Osteocyte (in vitro differentiated cells): ENCODE results near the gene SPSB1. TPM values are rescaled to one million over a fixed set of nuclear protein-coding genes. Genes with fewer than 3 reads are reported as not detected.

Experiments used
- DNase-seq: peaks from one replicate; pipeline ENCODE4 v3.0.0; 2021; ENCODE audit warnings: mixed read lengths; ENCODE audit not compliant: unreplicated experiment; ENCODE audit errors: extremely low spot score
- H3K27ac Mint-ChIP-seq: one replicate; pipeline ENCODE4 v1.8.0; 2021; ENCODE audit warnings: mild to moderate bottlenecking, mixed read lengths; ENCODE audit not compliant: unreplicated experiment
- H3K27me3 Mint-ChIP-seq: one replicate; pipeline ENCODE4 v1.8.0; 2021; ENCODE audit warnings: mixed read lengths; ENCODE audit not compliant: unreplicated experiment
- H3K36me3 Mint-ChIP-seq: one replicate; pipeline ENCODE4 v1.8.0; 2021; ENCODE audit warnings: mixed read lengths; ENCODE audit not compliant: unreplicated experiment
- H3K4me1 Mint-ChIP-seq: one replicate; pipeline ENCODE4 v1.8.0; 2021; ENCODE audit warnings: mixed read lengths; ENCODE audit not compliant: unreplicated experiment
- H3K4me3 Mint-ChIP-seq: one replicate; pipeline ENCODE4 v1.8.0; 2021; ENCODE audit warnings: mild to moderate bottlenecking, moderate library complexity, mixed read lengths; ENCODE audit not compliant: unreplicated experiment
- H3K9me3 Mint-ChIP-seq: one replicate; pipeline ENCODE4 v1.8.0; 2021; ENCODE audit warnings: mixed read lengths; ENCODE audit not compliant: unreplicated experiment
- total RNA-seq: library from RNA; stranded (reverse); gene quantifications from 2 replicates; pipeline ENCODE4 v1.2.1, GENCODE V29; 2021
- TF ChIP-seq, protein P1 (sequence below): fragments of 200-600 bp; sonication (generic); IDR thresholded peaks from 2 replicates; pipeline ENCODE4 v1.5.0; 2021; ENCODE audit warnings: antibody characterized with exemption, mild to moderate bottlenecking, moderate library complexity

SPSB1 gene
- total RNA-seq, 1 donor from 2014 or later, result 52.8 TPM

DNA sequence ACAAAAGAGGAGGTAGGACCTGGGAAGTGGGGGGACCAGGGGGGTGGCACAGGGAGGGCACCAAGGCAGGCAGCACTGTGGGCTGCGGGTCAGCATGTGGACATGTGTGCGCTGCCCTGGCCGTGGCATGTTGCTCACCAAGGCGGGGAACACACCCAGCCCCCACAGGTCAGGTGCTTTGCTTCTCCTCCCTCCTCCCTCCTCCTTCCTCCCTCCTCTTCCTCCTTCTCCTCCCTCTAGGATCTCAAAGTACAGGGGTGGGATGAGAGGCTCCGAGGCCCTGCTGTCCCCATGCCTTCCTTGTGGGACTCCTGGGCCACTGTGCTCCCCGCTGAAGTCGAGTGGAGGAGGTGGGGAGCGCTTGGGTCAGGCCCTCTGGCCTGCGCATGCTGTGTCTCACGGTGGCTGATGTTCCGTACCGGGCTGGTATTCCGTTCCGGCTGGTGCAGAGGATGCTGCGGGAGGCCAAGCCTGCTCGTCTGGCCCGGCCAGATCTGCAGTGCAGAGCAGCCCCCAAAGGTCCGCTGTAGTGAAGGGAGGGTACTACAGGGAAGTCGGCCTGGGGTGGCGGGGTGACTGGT lies 26.6 kb downstream of the SPSB1 start:
- DNase-seq, result no peak
- Mint-ChIP-seq H3K4me1 (peaks cover 71% of the 10 kb centered on the region), H3K27me3 (no peaks in the 10 kb centered on the region), H3K9me3 (no peaks in the 10 kb centered on the region), H3K27ac (peak overlapping the region; percentile 14), H3K4me3 (no peak overlapping the region), H3K36me3 (peaks cover 5% of the 10 kb centered on the region)
- TF ChIP-seq, protein P1, sequence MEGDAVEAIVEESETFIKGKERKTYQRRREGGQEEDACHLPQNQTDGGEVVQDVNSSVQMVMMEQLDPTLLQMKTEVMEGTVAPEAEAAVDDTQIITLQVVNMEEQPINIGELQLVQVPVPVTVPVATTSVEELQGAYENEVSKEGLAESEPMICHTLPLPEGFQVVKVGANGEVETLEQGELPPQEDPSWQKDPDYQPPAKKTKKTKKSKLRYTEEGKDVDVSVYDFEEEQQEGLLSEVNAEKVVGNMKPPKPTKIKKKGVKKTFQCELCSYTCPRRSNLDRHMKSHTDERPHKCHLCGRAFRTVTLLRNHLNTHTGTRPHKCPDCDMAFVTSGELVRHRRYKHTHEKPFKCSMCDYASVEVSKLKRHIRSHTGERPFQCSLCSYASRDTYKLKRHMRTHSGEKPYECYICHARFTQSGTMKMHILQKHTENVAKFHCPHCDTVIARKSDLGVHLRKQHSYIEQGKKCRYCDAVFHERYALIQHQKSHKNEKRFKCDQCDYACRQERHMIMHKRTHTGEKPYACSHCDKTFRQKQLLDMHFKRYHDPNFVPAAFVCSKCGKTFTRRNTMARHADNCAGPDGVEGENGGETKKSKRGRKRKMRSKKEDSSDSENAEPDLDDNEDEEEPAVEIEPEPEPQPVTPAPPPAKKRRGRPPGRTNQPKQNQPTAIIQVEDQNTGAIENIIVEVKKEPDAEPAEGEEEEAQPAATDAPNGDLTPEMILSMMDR, result no peak

DNA sequence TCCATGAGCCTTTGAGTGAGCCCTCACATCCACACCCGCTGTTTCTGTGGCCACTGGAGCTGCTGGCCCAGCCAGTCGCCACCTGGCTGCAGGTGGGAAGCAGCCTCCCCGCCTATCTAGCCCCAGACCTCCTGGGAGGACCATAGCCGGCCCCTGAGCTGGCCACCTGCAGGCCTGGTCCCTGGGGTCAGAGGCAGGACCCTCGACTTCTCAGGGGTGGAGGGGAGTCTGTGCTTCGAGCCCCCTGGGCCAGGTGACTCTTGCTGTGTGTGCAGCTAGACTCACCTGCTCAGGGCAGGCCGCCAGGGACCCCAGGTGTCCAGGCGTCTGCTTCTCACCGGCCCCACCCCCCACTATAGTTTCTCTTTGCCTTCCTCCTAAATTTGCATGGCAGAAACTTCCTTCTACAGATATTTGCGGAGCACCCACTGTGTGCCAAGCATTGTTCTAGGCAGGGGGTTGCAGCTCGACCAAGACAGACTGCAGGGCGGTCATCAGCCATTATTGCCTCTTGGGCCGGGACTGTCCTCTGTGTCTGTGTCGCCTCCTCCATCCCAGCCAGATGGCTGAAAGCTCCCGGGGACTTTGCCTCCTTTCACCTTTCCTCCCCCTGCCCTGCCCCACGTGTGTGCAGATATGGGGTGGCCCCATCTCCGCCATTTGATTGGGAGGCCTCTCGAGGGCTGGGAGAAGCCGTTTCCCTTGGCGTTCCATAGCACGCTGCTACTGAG lies 27.3 kb downstream of the SPSB1 start:
- H3K27ac Mint-ChIP-seq, result no peak overlapping the region
- TF ChIP-seq, protein P1, result no peak
- no peaks in the 10 kb centered on the region for H3K9me3 Mint-ChIP-seq
- peaks cover 5% of the 10 kb centered on the region for H3K36me3 Mint-ChIP-seq
- H3K27me3 Mint-ChIP-seq, result no peaks in the 10 kb centered on the region
- H3K4me3 Mint-ChIP-seq, result no peak overlapping the region
- no peak for DNase-seq
- H3K4me1 Mint-ChIP-seq, result peaks cover 71% of the 10 kb centered on the region

DNA sequence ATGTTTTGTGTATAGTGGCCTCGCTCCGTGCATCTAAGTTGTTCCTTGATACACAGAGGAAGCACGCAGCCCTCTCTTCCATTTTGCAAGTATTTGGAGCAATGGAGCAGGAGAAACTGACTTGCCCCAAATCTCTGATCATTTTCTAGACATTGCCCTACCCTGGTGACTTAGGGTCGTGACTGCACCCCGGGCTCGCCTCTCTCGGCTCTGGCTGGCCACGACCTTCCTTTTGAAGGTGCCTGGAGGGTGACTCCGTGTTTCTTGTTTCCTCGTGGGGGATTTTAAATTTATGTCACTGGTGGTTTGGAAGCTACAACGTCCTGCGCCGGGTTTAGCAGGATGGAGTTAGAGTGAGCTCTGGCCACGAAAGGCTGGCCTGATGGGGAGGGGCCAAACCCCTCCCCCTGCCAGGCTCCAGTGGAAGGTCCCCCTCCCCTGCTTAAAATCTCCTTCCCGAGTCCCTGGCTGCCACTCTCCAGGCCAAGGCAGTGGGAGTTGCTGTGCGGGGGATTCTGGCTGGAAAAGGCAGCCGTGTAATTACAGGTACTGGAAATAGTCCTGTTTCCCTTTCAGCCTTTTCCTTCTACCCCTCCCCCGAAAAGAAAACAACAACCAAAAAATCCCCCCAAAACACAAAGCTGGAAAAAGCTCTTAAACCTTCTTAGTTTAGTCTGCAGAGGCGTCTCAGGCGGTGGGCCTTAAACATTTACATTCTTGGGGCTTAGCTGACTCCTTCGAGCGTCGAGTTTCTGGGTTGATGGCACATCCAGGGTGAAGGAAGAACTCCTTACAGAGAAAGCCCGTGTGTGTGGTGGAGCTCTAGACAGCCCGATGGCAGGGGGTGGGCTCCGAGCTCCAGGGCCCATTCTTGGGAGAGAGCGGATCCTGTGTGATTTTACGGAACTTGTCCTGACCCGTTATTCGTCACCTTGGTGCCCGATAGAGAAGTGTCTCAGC lies 28.1 kb downstream of the SPSB1 start:
- H3K36me3 Mint-ChIP-seq, result peaks cover 2% of the 10 kb centered on the region
- DNase-seq, result no peak

DNA sequence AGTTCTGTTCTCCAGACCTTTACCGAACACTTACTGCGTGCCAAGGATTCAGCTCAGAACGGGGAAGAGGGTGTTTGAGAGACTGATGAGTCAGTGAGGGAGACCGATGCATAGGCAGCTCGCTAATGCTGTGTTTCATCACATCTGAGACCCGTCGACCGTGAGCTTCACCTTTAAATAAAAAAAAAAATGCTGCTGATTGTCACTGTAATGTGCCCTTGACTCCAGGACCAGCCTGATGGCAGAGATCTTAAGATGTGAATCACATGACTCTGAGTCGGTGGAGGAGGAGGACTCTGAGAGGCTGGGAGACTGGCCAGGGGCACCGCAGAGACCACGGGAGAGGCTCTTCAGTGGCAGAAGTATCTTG lies 28.8 kb downstream of the SPSB1 start:
- peaks cover 72% of the 10 kb centered on the region for H3K4me1 Mint-ChIP-seq
- H3K27me3 Mint-ChIP-seq, result no peaks in the 10 kb centered on the region
- peak overlapping the region; percentile 73 for H3K27ac Mint-ChIP-seq
- no peak overlapping the region for H3K4me3 Mint-ChIP-seq
- no peaks in the 10 kb centered on the region for H3K9me3 Mint-ChIP-seq
- TF ChIP-seq, protein P1, result no peak
- no peak for DNase-seq
- peaks cover 1% of the 10 kb centered on the region for H3K36me3 Mint-ChIP-seq

More for the DNA sequence above, 28.1 kb downstream of the SPSB1 start:
- peaks cover 71% of the 10 kb centered on the region for H3K4me1 Mint-ChIP-seq
- peak overlapping the region; percentile 73 for H3K27ac Mint-ChIP-seq
- H3K4me3 Mint-ChIP-seq, result no peak overlapping the region
- TF ChIP-seq, protein P1, result no peak
- H3K27me3 Mint-ChIP-seq, result no peaks in the 10 kb centered on the region
- no peaks in the 10 kb centered on the region for H3K9me3 Mint-ChIP-seq
